ENCODE results near the gene SRL. TPM values are rescaled to one million over a fixed set of nuclear protein-coding genes. Genes with fewer than 3 reads are reported as not detected.

SRL gene
- total RNA-seq, 4 donors from 2014 or later: 0.83 to 2.2 (median 1.5) TPM

DNA sequence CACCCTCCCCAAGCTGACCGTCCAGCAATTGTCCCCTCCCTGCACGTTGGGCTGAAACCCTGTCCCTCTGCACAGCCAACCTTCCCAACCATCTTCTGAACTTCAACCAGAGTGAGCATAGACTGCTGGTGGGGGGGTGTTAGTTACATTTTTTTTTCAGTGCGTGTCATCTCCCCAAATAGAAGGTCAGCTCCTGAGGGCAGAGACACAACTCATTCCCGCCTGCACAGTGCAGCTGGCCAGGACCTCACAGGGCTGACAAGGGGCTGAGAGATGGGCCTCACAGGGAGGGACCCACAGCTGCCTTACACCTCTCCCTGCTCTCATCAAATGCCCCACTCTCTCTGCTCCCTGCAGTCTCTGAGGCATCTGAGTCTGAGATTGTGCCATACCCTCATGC is 8.4 kb downstream of the SRL start:
- intact Hi-C loops (cut with DNase I): no loop called here
- H3K36me3 ChIP-seq: no peaks in the 10 kb centered on the region
- H3K27ac ChIP-seq (replicated peaks in 1 of 4): no peak overlapping the region
- peaks cover 10 to 36% (median 15%) of the 10 kb centered on the region in 4 donors for H3K4me1 ChIP-seq
- DNase-seq (ENCODE audit: extremely low spot score): no peak
- no peaks in the 10 kb centered on the region for H3K9me3 ChIP-seq
- 70% methylated on average over 4 of the region's 4 CpGs for WGBS
- no peak overlapping the region for H3K4me3 ChIP-seq
- H3K27me3 ChIP-seq: no peaks in the 10 kb centered on the region
- TF ChIP-seq, protein P1, sequence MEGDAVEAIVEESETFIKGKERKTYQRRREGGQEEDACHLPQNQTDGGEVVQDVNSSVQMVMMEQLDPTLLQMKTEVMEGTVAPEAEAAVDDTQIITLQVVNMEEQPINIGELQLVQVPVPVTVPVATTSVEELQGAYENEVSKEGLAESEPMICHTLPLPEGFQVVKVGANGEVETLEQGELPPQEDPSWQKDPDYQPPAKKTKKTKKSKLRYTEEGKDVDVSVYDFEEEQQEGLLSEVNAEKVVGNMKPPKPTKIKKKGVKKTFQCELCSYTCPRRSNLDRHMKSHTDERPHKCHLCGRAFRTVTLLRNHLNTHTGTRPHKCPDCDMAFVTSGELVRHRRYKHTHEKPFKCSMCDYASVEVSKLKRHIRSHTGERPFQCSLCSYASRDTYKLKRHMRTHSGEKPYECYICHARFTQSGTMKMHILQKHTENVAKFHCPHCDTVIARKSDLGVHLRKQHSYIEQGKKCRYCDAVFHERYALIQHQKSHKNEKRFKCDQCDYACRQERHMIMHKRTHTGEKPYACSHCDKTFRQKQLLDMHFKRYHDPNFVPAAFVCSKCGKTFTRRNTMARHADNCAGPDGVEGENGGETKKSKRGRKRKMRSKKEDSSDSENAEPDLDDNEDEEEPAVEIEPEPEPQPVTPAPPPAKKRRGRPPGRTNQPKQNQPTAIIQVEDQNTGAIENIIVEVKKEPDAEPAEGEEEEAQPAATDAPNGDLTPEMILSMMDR (IDR thresholded peaks at IDR 0.05): no peak
- TF ChIP-seq POLR2AphosphoS5 (IDR thresholded peaks at IDR 0.05) (no peak), EP300 (IDR thresholded peaks at IDR 0.05) (no peak), POLR2A (IDR thresholded peaks at IDR 0.05; ENCODE audit: low read depth) (no peak)

DNA sequence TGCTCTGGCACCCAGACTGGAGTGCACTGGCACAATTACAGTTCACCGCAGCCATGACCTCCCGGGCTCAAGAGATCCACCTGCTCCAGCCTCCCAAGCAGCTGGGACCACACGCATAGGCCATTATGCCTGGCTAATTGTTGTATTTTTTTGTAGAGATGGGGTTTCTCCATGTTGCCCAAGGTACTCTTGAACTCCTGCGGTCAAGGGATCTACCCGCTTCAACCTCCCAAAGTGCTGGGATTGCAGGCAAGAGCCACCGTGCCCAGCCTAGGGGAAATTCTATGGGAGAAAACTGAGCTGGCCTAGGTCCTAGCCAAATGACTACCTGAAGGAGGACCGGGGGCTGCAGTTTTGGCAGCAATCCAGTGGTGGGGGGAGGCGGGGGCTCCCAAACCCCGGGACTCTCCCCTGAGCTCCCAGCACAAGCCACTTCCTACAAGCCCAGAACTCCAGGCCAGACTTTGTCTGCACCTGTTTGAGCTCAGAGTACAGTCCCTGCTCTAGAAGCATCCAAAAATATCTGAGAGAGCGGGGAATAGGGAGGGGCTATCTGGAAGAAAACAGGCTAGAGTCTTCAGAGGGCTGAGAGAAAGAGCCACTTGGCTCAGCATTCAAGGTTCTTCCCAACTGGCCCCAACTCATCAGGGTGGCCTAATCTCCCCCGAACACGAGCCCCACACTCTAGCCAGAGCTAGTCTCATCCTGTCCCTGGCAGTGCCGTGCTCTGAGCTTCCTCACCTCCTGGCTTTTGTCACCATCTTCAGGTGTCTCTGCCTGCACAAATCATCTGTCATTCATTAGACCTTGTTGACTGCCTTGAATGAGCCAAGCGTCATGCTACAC is 9.1 kb downstream of the SRL start:
- no peak for DNase-seq (ENCODE audit: extremely low spot score)
- peaks cover 10 to 30% (median 15%) of the 10 kb centered on the region in 4 donors for H3K4me1 ChIP-seq
- intact Hi-C loops (cut with DNase I): no loop called here
- H3K36me3 ChIP-seq: no peaks in the 10 kb centered on the region
- peak in 1 of 2 donors; percentile 4 for TF ChIP-seq POLR2AphosphoS5 (IDR thresholded peaks at IDR 0.05)
- TF ChIP-seq, protein P1 (IDR thresholded peaks at IDR 0.05): no peak
- H3K4me3 ChIP-seq: no peak overlapping the region
- no peaks in the 10 kb centered on the region for H3K27me3 ChIP-seq
- WGBS: 58% methylated on average over 12 of the region's 14 CpGs
- no peaks in the 10 kb centered on the region for H3K9me3 ChIP-seq
- H3K27ac ChIP-seq (replicated peaks in 1 of 4): peak overlapping the region in 1 of 4 donors; percentile 27

DNA sequence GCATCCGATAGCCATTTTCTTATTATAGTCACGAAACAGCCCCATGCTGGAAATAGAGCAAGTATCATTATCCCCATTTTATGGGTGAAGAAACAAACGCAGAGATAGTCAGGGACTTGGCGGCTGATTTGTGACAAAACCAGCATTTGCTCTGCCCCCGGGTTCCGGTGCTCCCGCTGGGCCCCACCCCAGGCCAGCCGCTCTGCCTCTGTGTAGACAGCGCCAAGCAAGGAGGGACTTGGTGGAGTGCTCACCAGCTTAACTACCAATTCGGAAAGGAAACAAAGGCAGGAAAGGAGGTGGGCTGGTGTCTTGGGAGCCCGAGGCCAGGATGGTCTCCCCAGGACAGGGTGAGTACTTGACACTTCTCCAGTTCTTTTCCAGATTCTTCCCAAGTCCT is 10.0 kb downstream of the SRL start:
- no peak for DNase-seq (ENCODE audit: extremely low spot score)
- Histone ChIP-seq H3K4me3 (no peak overlapping the region), H3K4me1 (peaks cover 10 to 29% (median 15%) of the 10 kb centered on the region in 4 donors), H3K9me3 (no peaks in the 10 kb centered on the region), H3K27me3 (no peaks in the 10 kb centered on the region), H3K27ac (replicated peaks in 1 of 4) (no peak overlapping the region), H3K36me3 (no peaks in the 10 kb centered on the region)
- WGBS: 92% methylated on average over 11 of the region's 11 CpGs
- intact Hi-C loops (cut with DNase I): no loop called here
- no peak for TF ChIP-seq POLR2A (IDR thresholded peaks at IDR 0.05; ENCODE audit: low read depth)
- no peak for TF ChIP-seq EP300 (IDR thresholded peaks at IDR 0.05)
- TF ChIP-seq, protein P1 (IDR thresholded peaks at IDR 0.05): no peak
- TF ChIP-seq POLR2AphosphoS5 (IDR thresholded peaks at IDR 0.05): no peak

DNA sequence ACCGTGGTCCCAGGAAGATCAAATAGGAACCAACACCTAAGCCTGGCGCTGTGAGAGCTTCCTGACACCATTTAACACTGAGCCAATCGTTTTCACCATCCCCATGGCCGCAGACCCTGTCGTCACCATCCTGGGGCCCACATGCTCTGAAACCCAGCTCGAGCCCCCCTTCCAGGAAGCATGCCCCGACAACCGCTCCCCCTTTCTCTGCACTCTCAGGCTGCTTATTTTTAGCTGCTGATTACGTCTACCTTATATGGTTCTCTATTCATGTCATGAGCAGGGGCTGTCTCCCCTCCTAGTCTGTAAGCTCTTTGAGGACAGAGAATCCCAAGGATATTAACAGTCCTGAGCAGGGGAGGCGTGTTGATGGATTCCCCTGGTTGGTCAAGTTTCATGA is 10.5 kb downstream of the SRL start:
- intact Hi-C loops (cut with DNase I): no loop called here
- DNase-seq (ENCODE audit: extremely low spot score): no peak
- Histone ChIP-seq H3K9me3 (no peaks in the 10 kb centered on the region), H3K27ac (replicated peaks in 1 of 4) (no peak overlapping the region), H3K4me3 (no peak overlapping the region), H3K27me3 (no peaks in the 10 kb centered on the region), H3K36me3 (no peaks in the 10 kb centered on the region), H3K4me1 (peaks cover 10 to 29% (median 15%) of the 10 kb centered on the region in 4 donors)
- 77% methylated on average over 10 of the region's 10 CpGs for WGBS
- TF ChIP-seq EP300 (IDR thresholded peaks at IDR 0.05): no peak
- no peak for TF ChIP-seq POLR2A (IDR thresholded peaks at IDR 0.05; ENCODE audit: low read depth)
- no peak for TF ChIP-seq POLR2AphosphoS5 (IDR thresholded peaks at IDR 0.05)
- TF ChIP-seq, protein P1 (IDR thresholded peaks at IDR 0.05): no peak

DNA sequence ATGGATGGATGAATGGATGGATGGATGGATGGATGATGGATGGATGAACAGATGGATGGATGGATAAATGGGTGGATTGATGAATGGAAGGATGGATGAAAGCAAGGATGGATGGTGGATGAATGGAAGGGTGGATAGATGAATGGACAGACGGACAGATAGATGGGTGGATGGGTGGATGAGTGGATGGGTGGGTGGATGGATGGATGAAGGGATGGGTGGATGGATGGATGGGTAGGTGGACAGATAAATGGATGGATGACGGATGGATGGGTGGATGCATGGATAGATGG is 14.9 kb downstream of the SRL start:
- TF ChIP-seq, protein P1 (IDR thresholded peaks at IDR 0.05): no peak
- TF ChIP-seq POLR2AphosphoS5 (IDR thresholded peaks at IDR 0.05): no peak
- no peak for TF ChIP-seq EP300 (IDR thresholded peaks at IDR 0.05)
- Histone ChIP-seq H3K27ac (replicated peaks in 1 of 4) (no peak overlapping the region), H3K9me3 (no peaks in the 10 kb centered on the region), H3K27me3 (no peaks in the 10 kb centered on the region), H3K4me3 (no peak overlapping the region), H3K36me3 (no peaks in the 10 kb centered on the region), H3K4me1 (peaks cover 0 to 9% (median 0%) of the 10 kb centered on the region in 4 donors)
- no peak for DNase-seq (ENCODE audit: extremely low spot score)
- 90% methylated on average over 2 of the region's 2 CpGs for WGBS
- intact Hi-C loops (cut with DNase I): no loop called here
